H9 (cell line): ENCODE results near the gene RIPPLY1. TPM values are rescaled to one million over a fixed set of nuclear protein-coding genes. Genes with fewer than 3 reads are reported as not detected.

Source experiments
- DNase-seq: peaks from one replicate; pipeline ENCODE4 v3.0.0-alpha.2; 2017
- H2AFZ ChIP-seq: one replicate; pipeline ENCODE4 v1.6.1; 2013; ENCODE audit warnings: mild to moderate bottlenecking, low read length, control low read depth, moderate library complexity
- H2AK5ac ChIP-seq: 2 replicates; pipeline ENCODE4 v1.6.1; 2013; ENCODE audit warnings: low read length, control low read depth, mixed read lengths; ENCODE audit not compliant: insufficient read length
- H2BK120ac ChIP-seq: one replicate; pipeline ENCODE4 v1.6.1; 2013; ENCODE audit warnings: low read depth, mild to moderate bottlenecking, low read length, control low read depth, inconsistent platforms; ENCODE audit not compliant: poor library complexity, severe bottlenecking
- H2BK12ac ChIP-seq: 2 replicates; pipeline ENCODE4 v1.6.1; 2013; ENCODE audit warnings: low read length, control low read depth, mixed read lengths, low read depth; ENCODE audit not compliant: insufficient read length
- H2BK15ac ChIP-seq: 2 replicates; pipeline ENCODE4 v1.6.1; 2013; ENCODE audit warnings: low read depth, low read length, control low read depth
- H2BK20ac ChIP-seq: one replicate; pipeline ENCODE4 v1.6.1; 2013; ENCODE audit warnings: low read depth, mild to moderate bottlenecking, low read length, control low read depth, inconsistent platforms; ENCODE audit not compliant: poor library complexity, severe bottlenecking
- H2BK5ac ChIP-seq: 2 replicates; pipeline ENCODE4 v1.6.1; 2013; ENCODE audit warnings: low read length, control low read depth, mixed read lengths; ENCODE audit not compliant: insufficient read length
- H3K14ac ChIP-seq: 2 replicates; pipeline ENCODE4 v1.6.1; 2013; ENCODE audit warnings: low read length, control low read depth; ENCODE audit not compliant: insufficient read depth
- H3K18ac ChIP-seq: 2 replicates; pipeline ENCODE4 v1.6.1; 2013; ENCODE audit warnings: low read depth, mild to moderate bottlenecking, mixed read lengths, low read length, control low read depth; ENCODE audit not compliant: insufficient read length
- H3K23ac ChIP-seq: 2 replicates; pipeline ENCODE4 v1.6.1; 2013; ENCODE audit warnings: low read length, control low read depth, mixed read lengths, low read depth; ENCODE audit not compliant: insufficient read length
- H3K23me2 ChIP-seq: 2 replicates; pipeline ENCODE4 v1.6.1; 2013; ENCODE audit warnings: low read depth, mild to moderate bottlenecking, mixed read lengths, low read length, control low read depth; ENCODE audit not compliant: insufficient read length, poor library complexity, severe bottlenecking
- H3K27ac ChIP-seq: 2 replicates; pipeline ENCODE4 v1.5.1; 2013; ENCODE audit warnings: low read length, control low read depth, mixed read lengths, low read depth; ENCODE audit not compliant: insufficient read length
- H3K27me3 ChIP-seq: 2 replicates; pipeline ENCODE4 v1.6.1; 2013; ENCODE audit warnings: low read length, control low read depth, inconsistent platforms; ENCODE audit not compliant: insufficient read depth
- H3K4ac ChIP-seq: 2 replicates; pipeline ENCODE4 v1.6.1; 2013; ENCODE audit warnings: low read depth, mild to moderate bottlenecking, control low read depth, inconsistent platforms, low read length, moderate library complexity
- H3K4me1 ChIP-seq: 2 replicates; pipeline ENCODE4 v1.6.1; 2013; ENCODE audit warnings: low read length, control low read depth, inconsistent platforms; ENCODE audit not compliant: insufficient read depth
- H3K4me2 ChIP-seq: 2 replicates; pipeline ENCODE4 v1.6.1; 2013; ENCODE audit warnings: low read length, control low read depth, mixed read lengths; ENCODE audit not compliant: insufficient read length, insufficient read depth
- H3K56ac ChIP-seq: 2 replicates; pipeline ENCODE4 v1.6.1; 2013; ENCODE audit warnings: low read depth, mild to moderate bottlenecking, mixed read lengths, low read length, control low read depth; ENCODE audit not compliant: insufficient read length
- H3K79me1 ChIP-seq: 2 replicates; pipeline ENCODE4 v1.6.1; 2013; ENCODE audit warnings: low read depth, mild to moderate bottlenecking, moderate library complexity, low read length, control low read depth, inconsistent platforms; ENCODE audit not compliant: insufficient read depth, poor library complexity, severe bottlenecking
- H3K79me2 ChIP-seq: 2 replicates; pipeline ENCODE4 v1.6.1; 2013; ENCODE audit warnings: low read length, control low read depth, inconsistent platforms; ENCODE audit not compliant: insufficient read depth
- H3K9ac ChIP-seq: 2 replicates; pipeline ENCODE4 v1.6.1; 2013; ENCODE audit warnings: low read length, control low read depth, mixed read lengths; ENCODE audit not compliant: insufficient read length; ENCODE audit errors: extremely low read depth
- H3K9me3 ChIP-seq: one replicate; pipeline ENCODE4 v1.6.1; 2013; ENCODE audit warnings: low read depth, low read length, inconsistent platforms; ENCODE audit not compliant: control insufficient read depth
- H3T11ph ChIP-seq: one replicate; pipeline ENCODE4 v1.6.1; 2013; ENCODE audit warnings: mild to moderate bottlenecking, low read length, control low read depth, inconsistent platforms
- H4K20me1 ChIP-seq: one replicate; pipeline ENCODE4 v1.6.1; 2013; ENCODE audit not compliant: control insufficient read depth, insufficient read length, insufficient read depth
- H4K5ac ChIP-seq: 2 replicates; pipeline ENCODE4 v1.6.1; 2013; ENCODE audit warnings: low read depth, mild to moderate bottlenecking, mixed read lengths, low read length, control low read depth; ENCODE audit not compliant: insufficient read length
- H4K8ac ChIP-seq: replicated peaks from 2 replicates; pipeline ENCODE4 v1.6.1; 2013; ENCODE audit warnings: low read length, control low read depth, mixed read lengths, low read depth; ENCODE audit not compliant: insufficient read length
- H4K91ac ChIP-seq: 2 replicates; pipeline ENCODE4 v1.6.1; 2013; ENCODE audit warnings: low read depth, mild to moderate bottlenecking, moderate library complexity, mixed read lengths, low read length, control low read depth; ENCODE audit not compliant: insufficient read length
- H3K27ac Mint-ChIP-seq, 3 experiments: 2 replicates in 2 of 3; 3 replicates in 1 of 3; pipeline ENCODE4 v1.8.0; 2020 to 2021; ENCODE audit warnings: mixed read lengths in 3 of 3, mild to moderate bottlenecking in 1 of 3, moderate library complexity in 1 of 3
- H3K27me3 Mint-ChIP-seq: 2 replicates; pipeline ENCODE4 v1.8.0; 2021; ENCODE audit warnings: low read depth, mild to moderate bottlenecking, moderate library complexity, mixed read lengths
- H3K36me3 Mint-ChIP-seq, 3 experiments: 2 replicates in 2 of 3; 3 replicates in 1 of 3; pipeline ENCODE4 v1.8.0; 2020 to 2021; ENCODE audit warnings: low read depth in 3 of 3, mixed read lengths in 3 of 3; ENCODE audit not compliant: insufficient read depth in 1 of 3
- H3K4me1 Mint-ChIP-seq, 2 experiments: 2 replicates each; pipeline ENCODE4 v1.8.0; 2020; ENCODE audit warnings: mixed read lengths in 2 of 2
- H3K4me3 Mint-ChIP-seq, 2 experiments: 2 replicates in 1 of 2; 3 replicates in 1 of 2; pipeline ENCODE4 v1.8.0; 2020 to 2021; ENCODE audit warnings: mild to moderate bottlenecking in 2 of 2, mixed read lengths in 2 of 2, moderate library complexity in 1 of 2
- H3K9me3 Mint-ChIP-seq, 2 experiments: 2 replicates in 1 of 2; 3 replicates in 1 of 2; pipeline ENCODE4 v1.8.0; 2020; ENCODE audit warnings: mild to moderate bottlenecking in 2 of 2, mixed read lengths in 2 of 2, moderate library complexity in 1 of 2
- WGBS: extraction: QIAGEN DNeasy Blood & Tissue Kit; methylation state at CpG from one replicate; pipeline ENCODE4 v1.1.7; 2013; ENCODE audit warnings: missing lambda C conversion rate, low lambda C conversion rate, mixed read lengths; ENCODE audit not compliant: insufficient read length; ENCODE audit errors: extremely low coverage; 5-methylcytosine and 5-hydroxymethylcytosine counted together
- total RNA-seq: library from RNA; stranded (reverse); gene quantifications from 2 replicates; pipeline ENCODE4 v1.2.1, GENCODE V29; 2021
- TF ChIP-seq, protein P1 (sequence below): fragments of 200-600 bp; sonication (generic); conservative IDR thresholded peaks from 3 replicates; pipeline ENCODE4 v1.8.0; 2021; ENCODE audit warnings: antibody characterized with exemption, mild to moderate bottlenecking

RIPPLY1 gene
- total RNA-seq, 1 experiment from 2014 or later = not detected

DNA sequence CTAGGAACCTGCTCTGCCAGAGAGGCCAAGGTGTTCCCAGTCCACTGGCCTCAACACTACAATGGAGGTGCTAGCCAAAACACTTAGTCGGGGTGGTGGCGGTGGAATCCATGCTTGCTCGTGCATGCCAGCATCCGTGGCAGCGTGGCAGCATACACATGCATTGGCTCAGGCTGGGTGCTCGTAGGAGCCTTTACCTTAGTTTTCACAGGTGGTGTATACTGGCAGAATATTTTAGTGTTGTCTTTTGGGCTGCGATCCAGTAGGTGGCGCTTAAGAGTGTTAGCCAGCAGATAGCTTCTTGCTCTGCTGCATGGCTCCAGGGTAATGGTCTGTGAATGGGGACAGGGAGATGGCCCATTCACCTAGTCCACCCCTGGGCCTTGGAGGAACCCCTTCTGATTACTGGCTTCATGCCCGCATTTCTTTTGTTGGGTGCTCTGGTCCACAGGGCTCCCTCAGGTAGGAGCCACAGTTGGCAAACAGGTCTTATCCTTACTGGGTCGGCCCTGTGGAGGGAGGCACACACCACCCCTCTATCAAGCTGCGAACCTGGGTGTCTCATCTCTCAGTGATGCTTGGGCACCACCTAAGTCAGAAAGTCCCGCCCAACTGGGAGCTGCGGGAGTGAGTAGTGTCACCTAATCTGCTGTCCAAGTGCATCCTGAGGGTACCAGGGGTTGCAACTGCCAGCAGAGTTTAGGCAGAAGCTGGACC is 40.0 kb downstream of the RIPPLY1 start:
- peaks cover 0 to 5% (median 0%) of the 10 kb centered on the region in 3 experiments; a peak in 2 of 7 replicates for H3K36me3 Mint-ChIP-seq
- H2BK15ac ChIP-seq = no peak overlapping the region

More for the DNA sequence above, 40.0 kb downstream of the RIPPLY1 start:
- no peak overlapping the region for H2AK5ac ChIP-seq
- H2BK5ac ChIP-seq = no peak overlapping the region
- H3K23ac ChIP-seq = no peak overlapping the region
- TF ChIP-seq, protein P1, sequence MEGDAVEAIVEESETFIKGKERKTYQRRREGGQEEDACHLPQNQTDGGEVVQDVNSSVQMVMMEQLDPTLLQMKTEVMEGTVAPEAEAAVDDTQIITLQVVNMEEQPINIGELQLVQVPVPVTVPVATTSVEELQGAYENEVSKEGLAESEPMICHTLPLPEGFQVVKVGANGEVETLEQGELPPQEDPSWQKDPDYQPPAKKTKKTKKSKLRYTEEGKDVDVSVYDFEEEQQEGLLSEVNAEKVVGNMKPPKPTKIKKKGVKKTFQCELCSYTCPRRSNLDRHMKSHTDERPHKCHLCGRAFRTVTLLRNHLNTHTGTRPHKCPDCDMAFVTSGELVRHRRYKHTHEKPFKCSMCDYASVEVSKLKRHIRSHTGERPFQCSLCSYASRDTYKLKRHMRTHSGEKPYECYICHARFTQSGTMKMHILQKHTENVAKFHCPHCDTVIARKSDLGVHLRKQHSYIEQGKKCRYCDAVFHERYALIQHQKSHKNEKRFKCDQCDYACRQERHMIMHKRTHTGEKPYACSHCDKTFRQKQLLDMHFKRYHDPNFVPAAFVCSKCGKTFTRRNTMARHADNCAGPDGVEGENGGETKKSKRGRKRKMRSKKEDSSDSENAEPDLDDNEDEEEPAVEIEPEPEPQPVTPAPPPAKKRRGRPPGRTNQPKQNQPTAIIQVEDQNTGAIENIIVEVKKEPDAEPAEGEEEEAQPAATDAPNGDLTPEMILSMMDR = peak; percentile 67
- H4K91ac ChIP-seq = no peak overlapping the region
- no peak overlapping the region for H2BK12ac ChIP-seq
- no peak overlapping the region for H3K18ac ChIP-seq
- no peak overlapping the region for H3T11ph ChIP-seq
- H3K4me1 ChIP-seq = no peaks in the 10 kb centered on the region
- H4K8ac ChIP-seq = no peak overlapping the region
- H3K79me2 ChIP-seq = no peaks in the 10 kb centered on the region
- no peak overlapping the region for H3K14ac ChIP-seq
- Mint-ChIP-seq H3K4me3 (no peak overlapping the region), H3K4me1 (peaks cover 0 to 4% of the 10 kb centered on the region in 2 experiments; a peak in 1 of 4 replicates), H3K27ac (no peak overlapping the region), H3K9me3 (peaks cover 12 to 47% of the 10 kb centered on the region in 2 experiments; a peak in 3 of 5 replicates), H3K27me3 (peaks cover 2% of the 10 kb centered on the region)
- H4K20me1 ChIP-seq = no peaks in the 10 kb centered on the region
- no peak overlapping the region for H2BK120ac ChIP-seq
- H3K56ac ChIP-seq = no peak overlapping the region
- no peak overlapping the region for H3K4ac ChIP-seq
- H3K9ac ChIP-seq = no peak overlapping the region
- no peaks in the 10 kb centered on the region for H3K9me3 ChIP-seq
- peak; percentile 71 for DNase-seq
- WGBS = no CpG with 5 or more reads among the region's 13 CpGs
- no peak overlapping the region for H2AFZ ChIP-seq
- no peaks in the 10 kb centered on the region for H3K27me3 ChIP-seq
- H3K23me2 ChIP-seq = no peaks in the 10 kb centered on the region
- no peak overlapping the region for H3K4me2 ChIP-seq
- H2BK20ac ChIP-seq = no peak overlapping the region
- H3K27ac ChIP-seq = no peak overlapping the region
- H4K5ac ChIP-seq = no peak overlapping the region
- no peaks in the 10 kb centered on the region for H3K79me1 ChIP-seq

Other genes with a start within 250 kb of the RIPPLY1 start
- 0.09 and 0.13 TPM in 2 replicates for gene RNF128, start 176.6 kb downstream of the RIPPLY1 start, total RNA-seq
- gene TBC1D8B, start 100.7 kb downstream of the RIPPLY1 start, total RNA-seq = 2.6 TPM in 2 replicates
- gene CLDN2, start 17.1 kb upstream of the RIPPLY1 start, total RNA-seq = not detected in 2 replicates
- gene MORC4, start 96.9 kb upstream of the RIPPLY1 start, total RNA-seq = 3.0 and 4.3 TPM in 2 replicates
- 19.4 and 19.6 TPM in 2 replicates for gene RBM41, start 215.5 kb upstream of the RIPPLY1 start, total RNA-seq